ENCODE results near the gene WDR62. TPM values are rescaled to one million over a fixed set of nuclear protein-coding genes. Genes with fewer than 3 reads are reported as not detected.
A peak's percentile ranks its signal among the peaks of the same experiment; 100 is the strongest.

WDR62 gene
- total RNA-seq, 1 donor = 1.4 TPM

- H3K4me3 ChIP-seq (ENCODE audit: insufficient read depth, low read length) = peak within 1 kb of the TSS; percentile 97
- TF ChIP-seq, protein P1, sequence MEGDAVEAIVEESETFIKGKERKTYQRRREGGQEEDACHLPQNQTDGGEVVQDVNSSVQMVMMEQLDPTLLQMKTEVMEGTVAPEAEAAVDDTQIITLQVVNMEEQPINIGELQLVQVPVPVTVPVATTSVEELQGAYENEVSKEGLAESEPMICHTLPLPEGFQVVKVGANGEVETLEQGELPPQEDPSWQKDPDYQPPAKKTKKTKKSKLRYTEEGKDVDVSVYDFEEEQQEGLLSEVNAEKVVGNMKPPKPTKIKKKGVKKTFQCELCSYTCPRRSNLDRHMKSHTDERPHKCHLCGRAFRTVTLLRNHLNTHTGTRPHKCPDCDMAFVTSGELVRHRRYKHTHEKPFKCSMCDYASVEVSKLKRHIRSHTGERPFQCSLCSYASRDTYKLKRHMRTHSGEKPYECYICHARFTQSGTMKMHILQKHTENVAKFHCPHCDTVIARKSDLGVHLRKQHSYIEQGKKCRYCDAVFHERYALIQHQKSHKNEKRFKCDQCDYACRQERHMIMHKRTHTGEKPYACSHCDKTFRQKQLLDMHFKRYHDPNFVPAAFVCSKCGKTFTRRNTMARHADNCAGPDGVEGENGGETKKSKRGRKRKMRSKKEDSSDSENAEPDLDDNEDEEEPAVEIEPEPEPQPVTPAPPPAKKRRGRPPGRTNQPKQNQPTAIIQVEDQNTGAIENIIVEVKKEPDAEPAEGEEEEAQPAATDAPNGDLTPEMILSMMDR (IDR thresholded peaks at IDR 0.05; ENCODE audit: extremely low read depth, low read depth, low read length) = no peak
- no peaks in the 10 kb centered on the region for H3K9me3 ChIP-seq (ENCODE audit: low read depth, low read length)
- peak within 1 kb of the TSS; percentile 95 for H3K4me2 ChIP-seq (ENCODE audit: insufficient read depth, low read length)
- H3K27me3 ChIP-seq (ENCODE audit: insufficient read depth, low read length) = no peaks in the 10 kb centered on the region
- H3K79me2 ChIP-seq (ENCODE audit: insufficient read depth, low read length) = peaks cover 14% of the 10 kb centered on the region
- H4K20me1 ChIP-seq (ENCODE audit: insufficient read depth, low read length) = no peaks in the 10 kb centered on the region
- H3K4me1 ChIP-seq (ENCODE audit: insufficient read depth, low read length) = peaks cover 16% of the 10 kb centered on the region
- H2AFZ ChIP-seq (ENCODE audit: low read length) = peak within 1 kb of the TSS; percentile 93
- DNase-seq (ENCODE audit: insufficient read length, low spot score, missing footprints) = peak; percentile 100
- H3K27ac ChIP-seq (ENCODE audit: low read depth, low read length) = peak within 1 kb of the TSS; percentile 90
- H3K36me3 ChIP-seq (ENCODE audit: insufficient read depth, low read length) = peaks cover 35% of the 10 kb centered on the region
Measured at GRCh38 chr19:36014012-36014924, 40.4 kb upstream of the WDR62 start, which contains the start of gene ALKBH6. Gene ALKBH6 (minus strand): TSS chr19:36014213. CDS start chr19:36013397, 816 bp downstream.

DNA sequence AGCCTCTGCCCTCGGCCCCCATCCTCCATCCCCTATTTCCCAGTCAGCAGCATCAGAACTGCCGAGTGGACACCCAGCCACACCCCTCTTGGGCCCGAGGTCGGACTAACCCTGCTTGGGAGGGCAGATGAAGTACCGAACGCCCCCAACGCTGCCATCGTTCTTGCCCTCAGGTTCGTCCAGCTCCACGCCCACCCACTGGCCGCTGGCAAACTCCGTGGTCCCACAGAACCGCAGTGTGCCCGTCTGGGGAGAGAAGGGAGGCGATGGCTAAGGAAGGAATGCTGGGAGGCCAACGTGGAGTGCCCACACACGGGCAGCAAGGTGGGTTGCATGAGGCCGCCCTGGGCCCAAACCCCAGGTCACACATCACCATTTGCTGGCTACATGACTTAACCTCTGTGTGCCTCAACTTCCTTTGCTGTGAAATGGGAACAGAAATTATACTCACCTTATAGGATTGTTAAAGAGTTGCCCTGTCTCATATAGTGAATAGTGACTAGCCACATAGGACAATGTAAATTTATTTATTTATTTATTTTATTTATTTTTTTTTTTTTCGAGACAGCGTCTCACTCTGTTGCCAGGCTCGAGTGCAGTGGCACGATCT, 35.5 kb upstream of the WDR62 start:
- no peak overlapping the region for H3K4me2 ChIP-seq (ENCODE audit: insufficient read depth, low read length)
- no peak overlapping the region for H2AFZ ChIP-seq (ENCODE audit: low read length)
- H3K27me3 ChIP-seq (ENCODE audit: insufficient read depth, low read length) = no peaks in the 10 kb centered on the region
- no peak overlapping the region for H3K27ac ChIP-seq (ENCODE audit: low read depth, low read length)
- no peaks in the 10 kb centered on the region for H4K20me1 ChIP-seq (ENCODE audit: insufficient read depth, low read length)
- TF ChIP-seq, protein P1 (IDR thresholded peaks at IDR 0.05; ENCODE audit: extremely low read depth, low read depth, low read length) = no peak
- DNase-seq (ENCODE audit: insufficient read length, low spot score, missing footprints) = no peak
- no peaks in the 10 kb centered on the region for H3K9me3 ChIP-seq (ENCODE audit: low read depth, low read length)
- H3K79me2 ChIP-seq (ENCODE audit: insufficient read depth, low read length) = no peaks in the 10 kb centered on the region
- no peak overlapping the region for H3K4me3 ChIP-seq (ENCODE audit: insufficient read depth, low read length)
- peaks cover 60% of the 10 kb centered on the region for H3K36me3 ChIP-seq (ENCODE audit: insufficient read depth, low read length)
- peaks cover 4% of the 10 kb centered on the region for H3K4me1 ChIP-seq (ENCODE audit: insufficient read depth, low read length)

DNA sequence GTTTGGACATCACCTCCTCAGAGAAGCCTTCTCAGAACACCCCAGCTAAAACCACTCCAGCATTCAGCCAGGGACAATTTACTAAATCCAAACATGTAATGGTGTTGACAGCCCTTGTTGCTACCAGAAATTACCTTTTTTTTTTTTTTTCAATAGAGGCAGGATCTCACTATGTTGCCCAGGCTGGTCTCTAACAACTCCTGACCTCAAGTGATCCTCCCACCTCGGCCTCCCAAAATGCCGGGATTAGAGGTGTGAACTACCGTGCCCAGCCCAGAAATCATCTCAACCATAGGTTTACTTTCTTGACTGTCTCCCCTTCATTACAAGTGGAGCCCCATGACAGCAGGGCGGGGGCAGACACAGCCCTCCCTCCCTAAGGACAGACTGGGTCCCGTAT, 31.3 kb upstream of the WDR62 start:
- peaks cover 55% of the 10 kb centered on the region for H3K36me3 ChIP-seq (ENCODE audit: insufficient read depth, low read length)
- H3K27me3 ChIP-seq (ENCODE audit: insufficient read depth, low read length) = no peaks in the 10 kb centered on the region
- TF ChIP-seq, protein P1 (IDR thresholded peaks at IDR 0.05; ENCODE audit: extremely low read depth, low read depth, low read length) = no peak
- H3K9me3 ChIP-seq (ENCODE audit: low read depth, low read length) = no peaks in the 10 kb centered on the region
- no peaks in the 10 kb centered on the region for H4K20me1 ChIP-seq (ENCODE audit: insufficient read depth, low read length)
- no peak overlapping the region for H3K27ac ChIP-seq (ENCODE audit: low read depth, low read length)
- H3K79me2 ChIP-seq (ENCODE audit: insufficient read depth, low read length) = no peaks in the 10 kb centered on the region
- no peak for DNase-seq (ENCODE audit: insufficient read length, low spot score, missing footprints)
- no peak overlapping the region for H3K4me3 ChIP-seq (ENCODE audit: insufficient read depth, low read length)
- H2AFZ ChIP-seq (ENCODE audit: low read length) = no peak overlapping the region
- no peak overlapping the region for H3K4me2 ChIP-seq (ENCODE audit: insufficient read depth, low read length)
- no peaks in the 10 kb centered on the region for H3K4me1 ChIP-seq (ENCODE audit: insufficient read depth, low read length)

GRCh38 chr19:36025541-36025940, 29.2 kb upstream of the WDR62 start:
- Histone ChIP-seq H3K4me3 (ENCODE audit: insufficient read depth, low read length) (no peak overlapping the region), H3K4me1 (ENCODE audit: insufficient read depth, low read length) (no peaks in the 10 kb centered on the region), H2AFZ (ENCODE audit: low read length) (no peak overlapping the region), H4K20me1 (ENCODE audit: insufficient read depth, low read length) (peaks cover 3% of the 10 kb centered on the region), H3K9me3 (ENCODE audit: low read depth, low read length) (no peaks in the 10 kb centered on the region), H3K27ac (ENCODE audit: low read depth, low read length) (no peak overlapping the region), H3K4me2 (ENCODE audit: insufficient read depth, low read length) (no peak overlapping the region), H3K27me3 (ENCODE audit: insufficient read depth, low read length) (no peaks in the 10 kb centered on the region), H3K36me3 (ENCODE audit: insufficient read depth, low read length) (peaks cover 43% of the 10 kb centered on the region), H3K79me2 (ENCODE audit: insufficient read depth, low read length) (no peaks in the 10 kb centered on the region)
- no peak for DNase-seq (ENCODE audit: insufficient read length, low spot score, missing footprints)
- TF ChIP-seq, protein P1 (IDR thresholded peaks at IDR 0.05; ENCODE audit: extremely low read depth, low read depth, low read length) = no peak
